Activated CD8-positive, alpha-beta memory T cell treated with anti-CD3 and anti-CD28 coated beads, Interleukin-2, amount 50 U/mL, for 48 hours (primary cell): ENCODE results near the gene SLC30A10.
"Not testable (repeated sequence)": the region's sequence is repeated elsewhere in the genome, so short reads cannot be mapped to it uniquely, and the experiment has no call there.

Experiments used
- DNase-seq: peaks from one replicate; pipeline ENCODE4 v3.0.0-alpha.2; 2020

The SLC30A10 gene

DNA sequence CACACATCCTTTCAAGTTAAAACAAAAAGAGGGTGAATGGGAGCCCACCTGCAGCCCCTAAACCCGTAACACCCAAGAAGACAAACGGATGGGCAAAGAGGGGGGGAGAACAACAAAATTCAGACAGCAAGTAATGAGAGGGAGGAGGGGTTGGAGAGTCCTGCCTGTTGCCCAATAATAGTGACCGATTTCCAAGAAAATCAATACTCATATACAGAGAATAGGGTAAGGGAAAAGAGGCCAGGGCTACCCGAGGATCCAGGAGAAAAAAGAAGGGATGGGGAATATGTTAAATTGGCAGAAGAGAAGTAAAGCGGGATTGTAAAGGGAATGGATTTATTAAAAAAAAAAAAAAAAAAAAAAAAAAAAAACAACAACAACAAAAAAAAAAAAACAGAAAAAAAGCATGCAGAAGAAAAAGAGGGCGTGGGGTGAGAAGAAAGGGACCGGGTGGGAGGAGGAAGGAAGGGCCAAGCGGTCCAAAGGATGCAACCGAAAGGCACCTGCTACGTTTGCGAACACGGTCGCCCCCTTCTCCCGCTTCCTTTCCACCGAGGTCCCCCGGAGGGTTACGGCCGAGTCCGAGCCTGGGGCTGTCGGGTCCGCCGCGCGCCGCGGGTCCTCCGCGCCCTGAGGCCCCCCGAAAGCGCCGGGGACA, 930 bp downstream of the SLC30A10 start:
- no peak for DNase-seq

DNA sequence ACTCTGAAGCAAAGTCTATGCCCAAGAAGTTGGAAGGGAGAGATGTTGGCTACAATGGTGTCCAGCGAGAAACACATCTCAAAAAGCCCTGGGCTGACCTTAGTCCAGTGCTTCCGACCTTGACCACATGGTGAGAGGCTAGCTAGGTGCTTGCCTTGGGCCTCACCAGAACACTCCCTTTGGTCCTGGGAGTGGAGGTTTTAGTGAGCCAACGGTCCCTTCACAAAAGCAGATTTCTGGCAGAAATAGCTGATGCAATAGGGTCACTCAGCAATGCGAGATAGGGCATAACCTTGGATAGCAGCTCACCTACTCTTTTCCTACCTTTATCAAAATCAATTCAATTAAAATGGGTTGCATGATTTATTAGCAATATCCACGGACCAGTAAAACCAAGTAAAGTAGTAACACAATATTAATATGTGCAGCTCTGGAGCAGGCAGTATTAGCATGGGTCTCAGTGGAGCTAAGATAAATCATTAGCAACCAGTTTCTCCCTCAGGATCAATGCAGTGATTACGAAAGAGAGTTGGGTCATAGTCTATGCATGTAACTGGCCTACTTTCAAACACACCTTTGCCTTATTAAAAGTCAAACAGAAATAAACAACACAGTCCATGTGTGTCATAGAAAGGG, 1.9 kb downstream of the SLC30A10 start:
- no peak for DNase-seq

DNA sequence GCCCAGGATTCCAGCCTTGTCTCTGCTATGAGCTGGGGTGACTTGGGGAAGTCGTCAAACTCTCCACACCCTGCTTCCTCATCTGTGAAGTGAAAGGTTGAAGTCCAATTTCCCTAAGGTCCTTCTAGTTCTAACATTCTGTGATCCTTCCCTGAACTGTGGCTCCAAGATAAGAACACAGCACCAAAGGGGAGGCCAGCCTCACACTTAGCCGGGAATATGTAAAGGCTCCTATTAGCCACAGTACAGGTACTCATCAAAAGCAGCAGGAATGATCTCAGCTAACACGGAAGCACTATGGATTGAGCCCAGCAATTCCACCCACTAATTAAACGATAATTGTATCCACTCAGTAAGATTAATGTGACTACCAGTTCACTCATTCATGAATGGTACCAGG, 4.0 kb downstream of the SLC30A10 start:
- DNase-seq = no peak

GRCh38 chr1:219917851-219918466, 10.4 kb downstream of the SLC30A10 start:
- no peak for DNase-seq

DNA sequence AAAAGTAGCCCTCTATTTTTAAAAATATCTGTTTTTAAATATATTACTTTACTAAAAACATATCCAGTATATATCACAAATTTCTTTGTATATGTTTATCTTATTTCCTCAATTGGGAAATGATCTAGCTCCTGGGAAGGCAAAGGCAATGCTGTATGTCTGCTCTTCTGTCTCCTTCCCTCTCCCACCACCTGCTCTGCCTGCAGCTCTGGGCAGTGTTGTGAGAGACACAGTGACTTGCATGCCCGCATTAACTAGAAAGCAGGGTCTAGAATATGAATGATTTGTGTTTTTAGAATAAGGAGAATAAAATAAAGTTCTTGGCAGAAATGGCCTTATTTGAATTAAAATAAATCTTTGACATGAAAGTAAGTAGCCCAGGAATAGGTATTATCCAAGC, 11.1 kb downstream of the SLC30A10 start:
- DNase-seq = no peak

- DNase-seq = no peak
These were observed 12.1 kb downstream of the SLC30A10 start for GRCh38 chr1:219916257-219916656.

DNA sequence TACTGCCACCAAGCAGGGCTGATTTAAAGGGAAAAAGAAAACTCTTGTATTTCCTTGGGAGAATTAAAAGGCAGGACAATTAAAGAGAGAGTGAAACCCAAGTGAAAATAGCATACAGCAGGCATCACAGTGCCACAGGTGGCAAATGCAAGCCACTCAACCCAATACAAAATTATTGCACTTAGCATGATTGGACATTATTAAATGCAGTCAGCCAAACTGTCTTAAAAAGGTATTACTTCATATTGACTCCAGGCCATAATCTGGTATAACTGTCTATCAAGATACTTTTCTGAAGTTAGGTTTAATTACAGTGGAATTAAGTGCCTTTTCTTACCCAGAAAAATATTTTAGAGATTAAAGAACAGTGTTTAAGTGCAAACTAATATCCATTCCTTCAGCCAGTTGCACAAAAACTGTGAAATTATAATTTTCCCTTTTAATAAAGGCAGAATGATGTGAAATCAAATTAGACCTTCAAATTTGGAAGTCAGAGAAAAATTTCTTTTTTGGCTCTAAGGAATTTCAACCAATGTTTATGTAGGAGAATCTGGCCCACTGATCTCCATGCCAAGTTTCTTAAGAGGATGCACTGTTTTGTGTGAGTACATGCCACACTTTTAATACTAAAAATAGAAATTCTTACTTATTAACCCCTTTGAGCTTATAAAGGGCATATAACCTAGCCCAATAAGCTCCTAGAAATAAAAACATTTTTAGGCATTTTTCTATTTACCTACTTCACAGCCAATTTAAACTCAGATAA, 15.2 kb downstream of the SLC30A10 start:
- no peak for DNase-seq

DNA sequence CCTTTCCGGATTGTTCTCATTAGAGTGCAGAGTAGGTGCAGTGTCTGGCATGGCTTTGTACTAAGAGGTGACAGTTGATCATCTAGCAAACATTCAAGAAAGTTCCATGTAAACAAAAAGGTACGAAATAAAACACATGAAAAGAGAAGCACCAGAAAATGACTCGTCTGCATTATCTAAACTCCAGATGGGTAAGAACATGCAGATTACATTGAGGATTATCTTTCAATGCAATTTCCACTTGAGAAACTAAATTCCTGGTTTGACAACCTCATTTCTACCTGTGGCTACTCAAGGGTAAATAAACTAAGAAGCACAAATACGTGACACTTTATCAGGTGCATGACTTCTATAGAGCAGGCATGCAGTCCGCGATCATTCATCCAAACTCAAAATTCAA, 17.6 kb downstream of the SLC30A10 start:
- DNase-seq = no peak

DNA sequence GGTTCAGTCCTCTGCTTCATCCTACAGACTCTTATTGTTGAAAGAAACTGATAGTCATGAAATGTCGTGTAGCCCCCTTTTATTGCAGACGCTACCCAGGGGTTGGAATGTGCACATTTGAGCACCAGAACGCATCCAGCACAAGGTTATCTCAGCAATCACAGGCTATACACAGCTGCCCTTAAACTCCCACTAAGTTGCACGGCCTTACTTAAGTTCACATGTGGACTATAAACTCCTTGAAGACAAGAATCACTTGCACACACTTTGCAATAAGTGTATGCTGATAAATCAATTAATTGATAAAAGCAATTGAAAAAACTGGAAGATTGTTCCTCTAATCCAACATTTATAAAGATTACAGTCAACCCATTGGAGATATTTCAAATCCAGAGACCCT, 18.9 kb downstream of the SLC30A10 start:
- no peak for DNase-seq

- DNase-seq = no peak
These were observed 20.2 kb downstream of the SLC30A10 start for GRCh38 chr1:219908170-219908569.

DNA sequence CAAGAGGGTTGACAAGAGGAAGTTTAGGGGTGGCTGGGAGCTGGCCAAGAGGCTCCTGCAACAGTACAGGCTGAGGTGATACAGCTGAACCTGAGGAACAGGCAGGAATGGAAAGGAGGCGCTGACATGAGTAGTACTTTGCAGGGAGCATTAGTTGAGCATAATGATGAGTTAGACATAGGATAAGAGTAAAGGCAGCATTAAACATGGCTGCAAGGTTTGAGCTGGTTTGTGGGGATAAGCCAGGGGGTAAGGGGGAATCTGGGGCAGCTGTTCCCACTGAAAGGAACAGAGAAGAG, 20.6 kb downstream of the SLC30A10 start:
- DNase-seq = no peak

DNA sequence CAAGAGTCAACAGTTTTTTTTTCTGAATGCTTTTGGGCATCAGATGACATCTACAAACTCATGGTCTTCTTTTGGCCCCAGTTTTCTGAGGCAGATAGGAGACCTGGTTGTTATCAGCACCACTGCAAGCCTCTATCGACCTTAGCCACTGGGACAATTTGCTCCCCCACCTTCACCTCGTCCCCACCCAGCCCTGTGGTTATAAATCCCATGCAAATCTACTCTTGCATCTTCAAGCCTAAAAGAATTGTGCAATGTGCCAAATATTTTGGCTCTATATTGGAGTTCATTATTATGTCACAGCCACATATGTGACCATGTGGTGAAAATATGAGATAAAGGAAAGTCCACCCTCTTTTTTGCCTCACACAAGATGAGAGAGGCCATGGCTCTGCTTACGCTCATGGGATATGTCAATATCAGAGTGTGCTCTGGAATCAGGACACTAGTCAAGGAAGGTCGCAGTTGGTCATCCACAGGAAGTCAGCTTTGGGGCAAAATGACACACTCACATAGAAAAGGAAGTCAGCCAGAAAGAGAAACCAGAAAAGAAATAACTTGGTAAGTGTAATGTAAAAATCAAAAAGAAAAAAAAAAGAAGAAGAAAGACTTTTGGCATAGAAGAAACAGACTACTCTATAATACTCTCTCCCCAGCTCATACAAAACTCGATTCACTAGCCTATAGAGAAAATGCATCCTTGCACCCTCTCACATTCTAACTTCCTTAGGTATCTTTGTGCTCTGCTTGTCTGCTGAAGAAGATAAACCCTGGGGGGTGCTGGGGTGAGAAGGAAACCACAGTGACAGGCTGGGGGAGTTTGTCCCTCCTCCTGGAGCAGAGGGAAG, 21.2 kb downstream of the SLC30A10 start:
- no peak for DNase-seq

DNA sequence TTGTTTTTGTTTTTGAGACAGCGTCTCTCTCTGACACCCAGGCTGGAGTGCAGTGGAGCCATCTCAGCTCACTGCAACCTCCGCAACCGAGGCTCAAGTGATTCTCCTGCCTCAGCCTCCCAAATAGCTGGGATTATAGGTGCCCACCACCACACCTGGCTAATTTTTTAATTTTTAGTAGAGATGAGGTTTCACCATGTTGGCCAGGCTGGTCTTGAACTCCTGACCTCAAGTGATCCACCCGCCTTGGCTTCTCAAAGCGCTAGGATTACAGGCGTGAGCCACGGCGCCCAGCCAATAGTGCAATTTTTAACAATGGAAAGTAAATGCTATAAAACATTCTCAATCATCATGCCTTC, 21.8 kb downstream of the SLC30A10 start:
- DNase-seq = not testable (repeated sequence)

- no peak for DNase-seq
These were observed 22.8 kb downstream of the SLC30A10 start for GRCh38 chr1:219905524-219905923.

- DNase-seq = no peak
These were observed 23.4 kb downstream of the SLC30A10 start for GRCh38 chr1:219904934-219905333.

DNA sequence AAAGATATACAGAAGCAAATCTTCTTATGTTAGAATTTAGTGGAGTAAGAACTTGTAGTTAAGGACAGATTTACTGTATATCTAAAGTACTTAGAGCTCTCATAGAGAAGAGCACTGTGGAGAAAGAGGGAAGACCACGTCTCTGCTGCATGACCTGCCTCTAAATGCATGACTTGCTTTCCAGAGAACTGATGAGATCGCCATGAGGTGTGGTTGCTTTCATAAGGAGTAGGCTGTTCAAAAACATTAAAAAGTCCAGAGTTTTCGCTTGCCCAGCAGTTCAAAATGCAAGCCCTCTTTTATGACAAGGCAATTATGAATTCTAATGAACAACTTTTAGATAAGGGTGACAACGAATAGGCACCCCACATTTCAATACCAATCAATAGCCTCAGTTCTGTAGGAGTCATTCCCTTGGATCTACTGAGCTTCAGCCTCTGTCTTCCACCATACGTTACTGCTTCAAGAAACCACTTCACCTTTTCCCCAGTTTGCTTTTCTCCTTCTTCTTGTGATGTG, 24.9 kb downstream of the SLC30A10 start:
- no peak for DNase-seq

DNA sequence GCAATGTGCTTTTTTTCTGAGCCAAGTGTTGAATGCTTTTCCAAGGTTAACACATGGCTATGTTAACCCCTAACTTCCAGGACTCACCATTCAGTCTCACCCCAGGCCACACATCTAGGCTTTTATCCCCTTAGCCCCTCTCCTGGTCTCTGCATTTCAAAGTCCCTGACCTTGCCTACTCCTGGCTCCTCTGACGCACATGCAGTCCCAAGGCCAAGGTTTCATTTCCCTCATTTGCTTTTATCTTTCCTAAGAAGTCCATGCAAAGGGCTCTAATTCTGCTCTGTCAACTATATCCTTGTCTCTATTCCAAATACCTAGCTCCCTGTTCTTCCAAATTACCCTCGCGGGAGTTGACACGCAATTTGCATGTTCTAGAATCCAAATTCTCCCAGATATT, 25.4 kb downstream of the SLC30A10 start:
- DNase-seq = no peak

GRCh38 chr1:219900882-219901281, 27.5 kb downstream of the SLC30A10 start:
- DNase-seq = no peak

DNA sequence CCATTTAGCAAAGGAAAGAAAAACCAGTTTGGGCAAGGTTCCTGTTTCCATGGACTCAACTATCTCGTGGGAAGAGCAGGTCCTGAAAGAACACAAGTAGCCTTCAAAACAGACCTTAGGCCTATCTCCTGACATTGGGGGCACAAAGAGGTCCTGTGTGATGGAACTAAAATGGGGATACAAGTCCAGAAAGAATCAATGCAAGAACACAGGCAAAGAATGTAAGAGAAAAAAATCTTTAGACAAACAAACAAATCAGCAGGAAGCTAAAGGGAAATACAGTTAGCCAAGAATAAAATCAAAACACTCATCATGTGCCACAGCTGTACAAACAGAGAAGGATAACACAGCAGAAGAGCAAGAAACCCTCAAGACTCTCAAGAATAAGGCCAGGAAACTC, 28.2 kb downstream of the SLC30A10 start:
- no peak for DNase-seq

DNA sequence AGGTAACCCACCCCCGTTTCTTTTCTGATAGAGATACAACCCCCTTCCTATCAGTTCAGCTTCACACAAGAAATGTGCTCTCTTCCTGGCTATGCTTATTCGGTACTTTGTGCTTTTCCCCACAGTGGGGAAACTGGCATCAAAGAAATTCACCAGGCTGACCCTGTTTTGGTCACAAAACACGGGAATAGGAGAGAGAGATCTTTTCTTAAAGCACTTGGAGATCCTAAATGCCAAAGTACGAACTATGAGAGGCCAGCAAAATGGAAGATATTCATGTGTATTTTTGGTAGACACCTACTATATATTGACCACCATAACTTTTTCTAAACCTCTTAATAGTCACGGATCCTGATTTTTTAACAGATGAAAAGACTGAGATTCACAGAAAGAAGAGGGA, 30.0 kb downstream of the SLC30A10 start:
- DNase-seq = no peak

GRCh38 chr1:219897914-219898313, 30.4 kb downstream of the SLC30A10 start:
- no peak for DNase-seq

- not testable (repeated sequence) for DNase-seq
These were observed 36.1 kb downstream of the SLC30A10 start for GRCh38 chr1:219892271-219892670.

DNA sequence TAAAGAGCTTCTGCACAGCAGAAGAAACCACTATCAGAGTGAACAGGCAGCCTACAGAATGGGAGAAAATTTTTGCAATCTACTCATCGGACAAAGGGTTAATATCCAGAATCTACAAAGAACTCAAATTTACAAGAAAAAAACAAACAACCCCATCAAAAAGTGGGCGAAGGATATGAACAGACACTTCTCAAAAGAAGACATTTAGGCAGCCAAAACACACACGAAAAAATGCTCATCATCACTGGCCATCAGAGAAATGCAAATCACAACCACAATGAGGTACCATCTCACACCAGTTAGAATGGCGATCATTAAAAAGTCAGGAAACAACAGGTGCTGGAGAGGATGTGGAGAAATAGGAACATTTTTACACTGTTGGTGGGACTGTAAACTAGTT, 36.5 kb downstream of the SLC30A10 start:
- not testable (repeated sequence) for DNase-seq
